Activated CD4-positive, alpha-beta T cell treated with anti-CD3 and anti-CD28 coated beads for 24 hours (primary cell): ENCODE results near the gene TIE1.
"Not testable (repeated sequence)": the region's sequence is repeated elsewhere in the genome, so short reads cannot be mapped to it uniquely, and the experiment has no call there.

Experiments
- DNase-seq, 2 donors: peaks; one replicate each; pipeline ENCODE4 v3.0.0-alpha.2; 2020; ENCODE audit warnings: low read depth in 2 of 2

Gene TIE1

GRCh38 chr1:43363283-43363934 is 62.6 kb downstream of the TIE1 start:
- DNase-seq, result no peak

DNA sequence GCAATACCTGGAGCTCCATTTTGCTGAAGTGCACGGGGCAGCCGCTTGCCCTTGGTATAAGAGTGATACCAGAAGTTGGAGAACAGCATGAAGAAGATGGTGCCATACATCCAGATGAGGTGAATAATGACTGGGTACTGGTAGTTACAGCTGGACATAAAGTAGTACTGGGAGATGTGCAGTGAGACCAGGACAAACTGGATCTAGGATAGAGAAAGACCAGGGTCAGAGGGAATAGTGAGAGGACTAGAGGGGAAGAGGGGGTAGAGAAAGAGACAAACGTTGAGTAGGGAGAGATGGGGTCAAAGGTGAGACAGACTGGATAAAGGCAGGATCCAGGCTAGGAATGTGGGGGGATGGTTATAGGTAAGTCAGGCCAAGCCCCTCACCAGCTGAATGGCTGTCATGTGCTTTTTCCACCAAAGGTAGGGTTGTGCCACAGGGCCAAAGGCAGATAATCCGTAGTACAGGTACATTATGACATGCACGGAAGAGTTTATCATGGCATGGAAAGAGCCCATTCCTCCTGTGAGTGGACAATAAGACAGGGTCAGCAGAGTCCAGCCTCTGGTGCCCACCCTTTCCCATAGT is 63.2 kb downstream of the TIE1 start:
- DNase-seq, result no peak

DNA sequence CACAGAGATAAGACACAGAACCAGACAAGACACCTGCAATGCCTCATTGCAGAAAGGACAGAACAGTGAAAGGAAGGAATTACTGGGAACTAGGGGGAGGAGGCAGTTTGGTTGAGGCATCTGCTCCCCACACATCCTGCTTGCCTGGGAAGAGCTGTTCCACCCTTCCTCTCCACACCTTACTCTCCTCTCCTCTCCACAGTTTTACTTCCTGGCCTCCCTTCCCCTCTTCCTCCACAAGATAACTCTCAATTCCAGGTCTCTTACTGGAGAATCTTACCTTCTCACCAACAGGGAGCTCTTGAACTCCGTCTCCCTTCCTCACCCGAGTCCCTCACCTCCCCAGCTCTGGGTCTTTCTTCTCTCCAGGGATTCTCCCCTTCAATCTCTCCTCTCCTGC is 64.9 kb downstream of the TIE1 start:
- DNase-seq, result no peak

DNA sequence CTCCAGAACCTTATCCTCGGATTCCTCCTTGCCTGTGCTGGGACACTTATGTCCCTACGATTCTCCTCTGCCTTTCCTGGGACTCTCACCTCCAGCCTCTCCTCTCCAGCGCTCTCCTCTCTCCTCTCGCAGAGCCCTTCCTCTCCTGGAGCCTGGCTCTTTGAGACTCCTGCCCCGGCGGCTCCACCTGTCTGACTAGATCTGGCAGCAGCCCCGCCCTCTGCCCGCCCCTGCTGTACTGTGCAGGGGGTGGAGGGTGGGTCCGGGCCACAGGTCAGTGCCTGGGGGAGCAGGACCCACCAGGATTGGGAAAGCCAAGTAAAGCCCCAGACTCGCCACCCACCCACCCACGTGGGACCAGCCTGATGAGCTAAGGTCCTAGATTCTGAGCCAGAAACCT is 65.4 kb downstream of the TIE1 start:
- no peak for DNase-seq

GRCh38 chr1:43366601-43367025 is 65.8 kb downstream of the TIE1 start:
- DNase-seq, result no peak

GRCh38 chr1:43367026-43367903 is 66.5 kb downstream of the TIE1 start:
- peak; percentile 33 to 48 for DNase-seq

GRCh38 chr1:43367904-43368645 is 67.3 kb downstream of the TIE1 start, which contains the start of gene ELOVL1:
Gene ELOVL1 (minus strand): TSS chr1:43368011. CDS start chr1:43365609, 2,402 bp downstream.
- DNase-seq, result peak; percentile 86

DNA sequence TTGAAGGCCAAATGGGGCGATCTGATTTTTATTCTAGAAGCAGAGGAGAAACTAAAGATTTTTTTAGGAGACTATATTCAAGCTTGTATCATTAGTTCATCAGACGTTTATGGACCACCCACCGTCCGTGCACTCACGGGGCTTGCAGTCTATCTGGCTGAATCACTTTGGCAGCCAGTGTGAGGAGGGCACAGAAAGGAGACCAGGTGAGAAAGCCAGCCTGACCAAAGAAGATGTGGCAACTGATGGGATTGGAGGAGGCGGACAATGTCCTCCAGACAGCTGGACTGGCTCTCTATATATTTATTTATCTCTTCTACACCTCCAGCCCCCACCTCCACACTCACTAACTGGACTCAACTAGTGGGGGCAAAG is 67.9 kb downstream of the TIE1 start:
- DNase-seq, result no peak

GRCh38 chr1:43369779-43370178 is 69.0 kb downstream of the TIE1 start:
- not testable (repeated sequence) for DNase-seq

GRCh38 chr1:43370564-43370963 is 69.8 kb downstream of the TIE1 start:
- no peak for DNase-seq

- DNase-seq, result no peak
Measured at GRCh38 chr1:43372172-43372571, 71.4 kb downstream of the TIE1 start.
